A673 (cell line): ENCODE data around the gene SYNE2. TPM values are rescaled to one million over a fixed set of nuclear protein-coding genes. Genes with fewer than 3 reads are reported as not detected.

ENCODE experiments used
- BruUV-seq: library from RNA; stranded (reverse); fragments of 400-500 nt; replicated peaks from 2 replicates; lab custom pipeline; 2021; lab: Mats Ljungman, UMichigan
- CTCF ChIA-PET: fragments of 300-600 bp; sonication (Branson Sonifier 250); formaldehyde crosslinking; loops from one replicate; lab custom pipeline; 2022; ENCODE audit warnings: antibody characterized with exemption; lab: Charles Lee
- POLR2A ChIA-PET: fragments of 300-600 bp; sonication (Branson Sonifier 250); formaldehyde crosslinking; loops from one replicate; lab custom pipeline; 2022; ENCODE audit warnings: antibody characterized with exemption; ENCODE audit not compliant: low non-redundant PET; lab: Charles Lee
- DNase-seq: peaks from one replicate; pipeline ENCODE4 v3.0.0-alpha.2; 2015; ENCODE audit warnings: low spot score
- H3K27ac ChIP-seq: fragments of 200-600 bp; sonication (generic); 2 replicates; pipeline ENCODE4 v1.5.1; 2016; ENCODE audit warnings: mixed run types, low read depth, mild to moderate bottlenecking, mixed read lengths, antibody characterized with exemption, low read length; ENCODE audit not compliant: poor library complexity, severe bottlenecking
- H3K27me3 ChIP-seq: fragments of 200-600 bp; sonication (generic); replicated peaks from 2 replicates; pipeline ENCODE4 v1.6.1; 2017; ENCODE audit warnings: mixed run types, low read depth, mild to moderate bottlenecking, mixed read lengths, antibody characterized with exemption, low read length; ENCODE audit not compliant: insufficient read depth, poor library complexity
- H3K36me3 ChIP-seq: fragments of 200-600 bp; sonication (generic); 2 replicates; pipeline ENCODE4 v1.6.1; 2016; ENCODE audit warnings: mixed run types, mild to moderate bottlenecking, mixed read lengths, antibody characterized with exemption, low read length; ENCODE audit not compliant: insufficient read depth, poor library complexity, severe bottlenecking
- H3K4me1 ChIP-seq: fragments of 200-600 bp; sonication (generic); 2 replicates; pipeline ENCODE4 v1.6.1; 2017; ENCODE audit warnings: mixed run types, mild to moderate bottlenecking, mixed read lengths, antibody characterized with exemption, low read length; ENCODE audit not compliant: insufficient read depth, poor library complexity, severe bottlenecking
- H3K4me3 ChIP-seq: fragments of 200-600 bp; sonication (generic); 2 replicates; pipeline ENCODE4 v1.5.1; 2016; ENCODE audit warnings: low read depth, mixed run types, mild to moderate bottlenecking, mixed read lengths, low read length; ENCODE audit not compliant: poor library complexity, severe bottlenecking
- H3K9me3 ChIP-seq: fragments of 200-600 bp; sonication (generic); 2 replicates; pipeline ENCODE4 v1.6.1; 2016; ENCODE audit warnings: mixed run types, low read depth, mild to moderate bottlenecking, mixed read lengths, antibody characterized with exemption, low read length; ENCODE audit not compliant: poor library complexity, severe bottlenecking
- CTCF ChIP-seq: fragments of 300-800, 200-600 bp; sonication (generic); conservative IDR thresholded peaks from 2 replicates; pipeline ENCODE4 v1.5.1; 2017; ENCODE audit warnings: low read depth, mild to moderate bottlenecking, antibody characterized with exemption, low read length, moderate library complexity, mixed read lengths
- EZH2 ChIP-seq: fragments of 200-600 bp; sonication (generic); IDR thresholded peaks from 2 replicates; pipeline ENCODE4 v1.6.1; 2017; ENCODE audit warnings: borderline replicate concordance, low read depth, mild to moderate bottlenecking, mixed read lengths, antibody characterized with exemption, low read length; ENCODE audit not compliant: poor library complexity, severe bottlenecking
- intact Hi-C: fragments of 100-400 bp; cut with micrococcal nuclease; formaldehyde crosslinking; loops from one replicate; pipeline ENCODE4 v1.10.0; 2022; ENCODE audit not compliant: unreplicated experiment
- total RNA-seq: library from RNA; stranded (reverse); gene quantifications from 2 replicates; pipeline ENCODE4 v1.2.3, GENCODE V29; 2021

The SYNE2 gene
- total RNA-seq, 1 experiment from 2014 or later: 68.2 TPM

DNA sequence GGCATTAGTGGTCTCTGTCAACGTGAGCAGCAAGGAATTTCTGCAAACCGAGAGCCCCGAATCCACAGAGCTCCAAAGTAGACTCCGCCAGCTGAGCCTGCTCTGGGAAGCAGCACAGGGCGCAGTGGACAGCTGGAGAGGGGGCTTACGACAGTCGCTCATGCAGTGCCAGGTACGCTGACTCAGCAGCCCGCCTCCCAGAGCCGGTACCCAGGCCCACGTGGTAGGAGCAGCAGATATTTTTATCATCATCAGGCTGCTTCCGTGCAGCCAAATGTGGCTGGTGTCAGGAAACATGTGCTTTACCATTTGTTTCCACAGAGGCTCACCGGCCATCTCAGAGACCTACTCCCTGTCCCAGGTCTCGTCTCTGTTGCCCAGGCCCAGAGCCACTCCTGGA, 367.7 kb downstream of the SYNE2 start:
- no peaks in the 10 kb centered on the region for H3K9me3 ChIP-seq
- no peak overlapping the region for H3K27ac ChIP-seq
- H3K4me3 ChIP-seq: no peak overlapping the region
- TF ChIP-seq CTCF (no peak), EZH2 (no peak)
- BruUV-seq: no TSS peak
- ChIA-PET POLR2A (no interaction called here), CTCF (no interaction called here)
- H3K4me1 ChIP-seq: no peaks in the 10 kb centered on the region
- DNase-seq: no peak
- H3K27me3 ChIP-seq: no peaks in the 10 kb centered on the region
- intact Hi-C loops: no loop called here
- H3K36me3 ChIP-seq: peaks cover 14% of the 10 kb centered on the region

- Histone ChIP-seq H3K4me3 (no peak overlapping the region), H3K27ac (no peak overlapping the region), H3K27me3 (no peaks in the 10 kb centered on the region), H3K4me1 (no peaks in the 10 kb centered on the region), H3K9me3 (no peaks in the 10 kb centered on the region), H3K36me3 (peaks cover 14% of the 10 kb centered on the region)
- intact Hi-C loops: no loop called here
- no peak for DNase-seq
- ChIA-PET CTCF (no interaction called here), POLR2A (no interaction called here)
- BruUV-seq: no TSS peak
- TF ChIP-seq EZH2: no peak
- TF ChIP-seq CTCF: no peak
Measured at GRCh38 chr14:64221391-64222003, 368.7 kb downstream of the SYNE2 start.

- Histone ChIP-seq H3K27ac (no peak overlapping the region), H3K9me3 (no peaks in the 10 kb centered on the region), H3K36me3 (peaks cover 8% of the 10 kb centered on the region), H3K4me1 (no peaks in the 10 kb centered on the region), H3K27me3 (no peaks in the 10 kb centered on the region), H3K4me3 (no peak overlapping the region)
- ChIA-PET CTCF (no interaction called here), POLR2A (no interaction called here)
- no TSS peak for BruUV-seq
- intact Hi-C loops: no loop called here
- no peak for TF ChIP-seq CTCF
- no peak for DNase-seq
Measured at GRCh38 chr14:64225151-64225757, 372.4 kb downstream of the SYNE2 start.
